Stimulated activated CD8-positive, alpha-beta memory T cell treated with anti-CD3 and anti-CD28 coated beads, Interleukin-12 subunit alpha, Interleukin-12 subunit beta, amount 100 ng/mL, for 24 hours (primary cell): ENCODE measurements around the gene BLTP3A.
"Not testable (repeated sequence)": the region's sequence is repeated elsewhere in the genome, so short reads cannot be mapped to it uniquely, and the experiment has no call there.

Experiments used
- DNase-seq: peaks from one replicate; pipeline ENCODE4 v3.0.0-alpha.2; 2020; ENCODE audit errors: extremely low read depth

Gene BLTP3A

GRCh38 chr6:34791164-34791700 is 651 bp upstream of the BLTP3A start:
- DNase-seq: no peak

DNA sequence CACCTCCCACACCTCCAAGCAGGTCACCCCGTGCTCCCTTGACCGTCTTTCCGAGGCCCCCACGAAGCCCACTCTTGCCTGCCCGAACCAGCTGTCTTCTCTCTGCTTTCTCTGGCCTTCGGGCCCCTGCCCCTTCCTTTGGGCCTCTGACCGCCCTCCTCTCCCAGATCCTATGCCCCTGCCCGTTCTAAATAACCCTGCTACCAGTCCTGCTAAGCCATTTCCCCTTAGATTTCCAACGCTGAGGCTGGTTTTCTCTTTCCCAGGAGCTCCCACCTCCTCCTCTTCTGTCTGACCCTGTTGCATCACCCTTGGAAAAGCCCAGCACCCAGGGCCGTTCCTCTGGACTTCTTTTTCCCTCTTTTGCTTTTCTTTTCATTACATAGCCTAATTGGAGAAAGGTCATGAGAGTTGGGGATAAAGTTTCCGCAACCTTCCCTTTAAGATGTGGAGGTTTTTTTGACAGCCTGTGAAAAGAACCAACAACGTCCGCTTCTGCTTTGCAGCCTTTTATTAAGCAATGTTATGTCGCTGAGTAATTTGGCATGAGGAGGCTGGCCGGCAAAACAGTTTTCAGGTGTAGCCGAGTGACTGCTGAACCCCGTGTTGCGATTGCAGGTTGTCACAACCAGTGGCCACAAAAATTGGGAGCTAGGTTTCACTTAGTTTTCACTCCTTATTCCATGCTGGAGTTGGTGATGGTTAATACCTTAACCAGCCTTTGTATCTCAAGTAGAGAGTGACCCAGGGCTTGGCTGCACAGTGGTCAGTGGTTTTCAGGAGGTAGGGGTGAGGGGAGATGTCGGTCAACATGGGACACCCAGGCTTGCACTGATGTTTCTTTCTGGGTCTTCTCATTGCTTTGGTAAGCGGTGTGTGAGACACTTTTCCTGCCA is 970 bp downstream of the BLTP3A start:
- DNase-seq: no peak

DNA sequence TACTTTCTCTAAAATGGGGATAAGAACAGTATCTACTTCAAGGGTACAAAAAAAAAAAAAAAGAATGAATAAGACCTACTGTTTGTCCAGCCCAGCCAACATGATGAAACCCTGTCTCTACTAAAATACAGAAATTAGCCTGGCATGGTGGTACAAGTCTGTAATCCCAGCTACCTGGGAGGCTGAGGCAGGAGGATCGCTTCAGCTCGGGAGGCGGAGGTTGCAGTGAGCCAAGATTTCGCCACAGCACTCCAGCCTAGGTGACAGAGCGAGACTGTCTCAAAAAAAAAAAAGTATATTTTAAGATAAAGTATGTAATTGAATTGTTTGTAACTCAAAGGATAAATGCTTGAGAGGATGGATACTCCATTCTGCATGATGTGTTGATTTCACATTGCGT is 2.0 kb downstream of the BLTP3A start:
- DNase-seq: no peak

- DNase-seq: no peak
These were observed 4.0 kb downstream of the BLTP3A start for GRCh38 chr6:34795836-34796425.

DNA sequence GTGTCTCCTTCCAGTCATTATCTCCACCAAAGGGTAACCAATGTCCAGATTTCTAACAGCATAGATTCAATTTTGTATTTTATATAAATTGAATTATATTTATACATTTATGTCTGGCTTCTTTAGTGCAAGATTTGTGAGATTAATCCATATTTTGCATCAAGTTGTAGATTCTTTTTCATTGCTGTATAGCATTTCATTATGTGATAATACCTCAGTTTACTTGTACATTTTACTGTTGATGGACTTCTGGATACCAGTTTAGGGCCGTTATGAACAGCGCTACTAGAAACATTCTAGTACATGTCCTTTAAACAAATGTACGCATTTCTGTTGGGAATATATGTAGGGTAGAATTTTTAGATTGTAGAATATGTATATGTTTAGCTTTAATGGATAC is 6.2 kb downstream of the BLTP3A start:
- no peak for DNase-seq

DNA sequence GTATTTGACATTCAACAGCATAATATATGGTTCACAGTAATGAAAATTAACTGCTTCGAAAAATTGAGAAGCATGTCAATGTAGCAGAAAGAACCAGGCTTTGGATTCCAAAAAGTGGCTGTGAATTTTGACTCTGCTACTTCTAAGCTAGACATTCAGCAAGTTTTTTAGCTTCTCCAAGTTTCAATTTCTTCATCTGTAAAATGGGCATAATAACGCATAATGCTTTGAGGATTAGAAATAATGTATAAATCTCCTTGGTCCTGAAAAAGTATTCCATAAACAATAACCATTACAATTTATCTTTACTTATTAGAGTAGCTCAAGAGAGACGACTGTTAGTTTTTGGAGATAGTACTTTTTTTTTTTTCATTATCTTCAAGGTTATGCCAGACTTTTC is 7.7 kb downstream of the BLTP3A start:
- DNase-seq: no peak

- DNase-seq: no peak
These were observed 12.7 kb downstream of the BLTP3A start for GRCh38 chr6:34804543-34804942.

GRCh38 chr6:34805074-34805473 is 13.2 kb downstream of the BLTP3A start:
- DNase-seq: not testable (repeated sequence)

GRCh38 chr6:34806738-34807453 is 15.0 kb downstream of the BLTP3A start:
- DNase-seq: no peak

DNA sequence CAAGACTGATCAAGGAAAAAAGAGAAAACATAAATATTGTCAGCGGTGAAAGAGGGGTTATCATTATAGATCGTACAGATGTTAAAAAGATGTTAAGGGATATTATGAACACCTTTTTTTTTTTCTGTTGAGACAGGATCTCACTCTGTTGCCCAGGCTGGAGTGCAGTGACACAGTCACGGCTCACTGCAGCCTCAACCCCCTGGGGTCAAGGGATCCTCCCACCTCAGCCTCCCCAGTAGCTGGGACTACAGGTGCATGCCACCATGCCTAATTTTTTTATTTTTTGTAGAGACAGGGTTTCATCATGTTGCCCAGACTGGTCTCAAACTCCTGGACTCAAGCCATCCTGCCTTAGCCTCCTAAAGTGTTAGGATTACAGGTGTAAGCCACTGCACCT is 16.6 kb downstream of the BLTP3A start:
- DNase-seq: not testable (repeated sequence)

DNA sequence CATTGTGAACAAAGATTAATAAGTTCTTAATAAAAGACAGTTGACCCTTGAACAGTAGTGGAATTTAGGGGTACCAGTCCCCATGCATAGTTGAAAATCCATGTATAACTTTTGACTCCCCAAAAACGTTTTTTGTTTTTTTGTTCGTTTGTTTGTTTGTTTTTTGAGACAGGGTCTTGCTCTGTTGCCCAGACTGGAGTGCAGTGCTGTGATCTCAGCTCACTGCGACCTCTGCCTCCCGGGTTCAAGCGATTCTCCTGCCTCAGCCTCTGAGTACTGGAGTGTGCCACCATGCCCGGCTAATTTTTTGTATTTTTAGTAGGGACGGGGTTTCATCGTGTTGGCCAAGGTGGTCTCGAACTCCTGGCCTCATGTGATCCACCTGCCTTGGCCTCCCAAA is 17.5 kb downstream of the BLTP3A start:
- DNase-seq: not testable (repeated sequence)

GRCh38 chr6:34810017-34810882 is 18.4 kb downstream of the BLTP3A start:
- DNase-seq: no peak

GRCh38 chr6:34810936-34811632 is 19.2 kb downstream of the BLTP3A start:
- DNase-seq: no peak

DNA sequence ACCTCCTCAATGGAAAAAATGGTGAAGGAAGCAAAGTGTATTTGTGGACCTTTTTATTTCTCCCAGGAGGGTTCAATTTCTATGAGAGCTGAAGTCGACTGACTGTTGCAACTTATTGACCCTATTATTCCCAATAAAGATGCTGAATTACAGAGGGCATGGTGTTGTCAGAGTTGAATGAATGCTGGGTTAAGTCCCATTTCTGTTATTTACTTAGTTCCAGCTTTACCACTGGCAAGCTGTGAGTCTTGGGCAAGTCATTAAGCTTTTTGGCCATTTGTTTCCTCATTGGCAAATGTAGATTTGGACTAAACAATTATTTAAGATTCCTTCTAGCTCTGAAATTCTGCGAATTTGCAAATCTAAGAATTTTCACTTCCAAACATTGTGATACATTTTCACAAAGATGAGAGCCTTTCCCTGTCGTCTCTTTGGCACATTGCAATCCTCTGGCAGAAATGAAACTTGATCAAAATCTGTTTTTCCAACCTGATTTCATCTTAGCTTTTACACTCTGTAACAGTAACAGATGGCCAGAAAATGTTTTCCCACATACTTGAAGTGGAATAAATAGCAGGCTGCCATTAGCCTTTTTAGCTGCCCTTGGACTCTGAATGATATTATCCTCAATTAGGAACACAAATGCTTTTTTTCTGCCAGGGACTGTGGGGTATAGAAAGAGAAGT is 21.3 kb downstream of the BLTP3A start:
- no peak for DNase-seq

DNA sequence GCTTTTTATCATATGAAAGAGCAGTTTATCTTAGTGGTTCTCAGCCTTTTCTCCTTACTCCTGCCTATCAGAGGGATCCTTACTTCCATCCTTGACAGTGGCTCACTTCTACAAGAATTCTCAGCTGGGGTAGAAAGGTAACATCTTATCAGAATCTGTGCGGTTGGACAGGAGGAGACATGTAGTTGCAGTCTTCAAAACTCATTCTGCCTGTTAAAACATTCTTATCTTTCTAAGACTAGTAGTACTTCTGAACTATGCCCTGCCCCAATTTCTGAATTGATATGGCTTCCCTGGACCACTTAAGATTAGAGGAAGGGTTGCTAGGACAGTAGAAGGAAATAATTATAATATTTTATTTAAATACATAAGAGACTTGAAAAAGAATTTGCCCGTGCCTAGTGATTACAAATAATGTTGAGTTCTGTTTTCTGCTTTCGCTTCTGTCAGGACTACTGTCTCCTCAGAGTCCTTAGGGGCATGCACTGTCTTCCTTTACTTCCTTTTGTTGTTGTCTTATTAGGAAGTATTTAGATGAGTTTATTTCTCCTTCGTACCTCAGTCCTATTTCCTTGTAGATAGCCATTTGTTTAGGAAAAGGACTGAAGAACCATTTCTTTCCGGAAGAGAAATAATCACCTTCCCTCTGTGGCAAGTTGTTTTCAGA is 24.9 kb downstream of the BLTP3A start:
- DNase-seq: no peak

DNA sequence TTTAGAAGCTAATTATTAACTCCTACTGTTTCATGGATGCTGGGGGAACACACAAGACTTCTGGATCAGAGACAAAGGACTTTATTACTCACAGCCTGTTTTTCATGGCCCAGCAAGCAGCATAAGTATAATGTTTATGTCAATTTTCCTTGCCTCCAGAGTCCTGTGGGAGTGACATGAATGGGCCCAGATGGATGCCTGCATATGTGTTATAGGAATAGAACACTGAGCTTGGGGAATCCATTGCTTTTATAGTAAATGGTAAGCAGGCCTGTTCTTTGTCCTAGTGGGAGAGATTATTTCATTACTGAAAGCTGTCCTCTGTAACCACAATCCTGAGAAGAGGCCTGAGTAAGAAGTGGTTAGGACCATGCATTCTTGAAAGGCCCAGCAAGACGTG is 25.6 kb downstream of the BLTP3A start:
- DNase-seq: no peak

DNA sequence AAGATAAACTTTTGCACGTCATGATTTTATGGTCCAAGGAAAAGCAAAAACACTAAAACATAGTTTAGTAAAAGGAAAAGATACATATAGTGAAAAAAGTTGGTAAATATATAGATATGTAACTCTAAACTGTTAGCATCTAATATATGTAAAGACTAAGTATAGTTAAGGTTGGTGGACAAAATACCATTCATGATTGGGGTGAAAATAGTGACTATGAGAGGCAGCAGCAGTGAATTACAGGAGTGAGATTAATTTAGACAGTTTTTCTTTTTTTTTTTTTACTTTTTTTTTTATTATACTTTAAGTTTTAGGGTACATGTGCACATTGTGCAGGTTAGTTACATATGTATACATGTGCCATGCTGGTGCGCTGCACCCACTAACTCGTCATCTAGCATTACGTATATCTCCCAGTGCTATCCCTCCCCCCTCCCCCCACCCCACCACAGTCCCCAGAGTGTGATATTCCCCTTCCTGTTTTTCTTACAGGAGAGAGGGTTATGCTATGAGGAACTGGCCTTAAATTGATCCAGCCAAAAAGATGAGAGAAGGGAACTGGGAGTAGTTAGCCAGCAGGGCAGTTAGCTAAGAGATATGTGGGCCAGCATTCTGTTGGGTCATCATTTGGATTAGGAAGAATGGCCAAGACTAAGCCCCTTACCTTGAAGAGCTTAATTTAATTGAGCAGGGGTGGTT is 27.1 kb downstream of the BLTP3A start:
- not testable (repeated sequence) for DNase-seq

DNA sequence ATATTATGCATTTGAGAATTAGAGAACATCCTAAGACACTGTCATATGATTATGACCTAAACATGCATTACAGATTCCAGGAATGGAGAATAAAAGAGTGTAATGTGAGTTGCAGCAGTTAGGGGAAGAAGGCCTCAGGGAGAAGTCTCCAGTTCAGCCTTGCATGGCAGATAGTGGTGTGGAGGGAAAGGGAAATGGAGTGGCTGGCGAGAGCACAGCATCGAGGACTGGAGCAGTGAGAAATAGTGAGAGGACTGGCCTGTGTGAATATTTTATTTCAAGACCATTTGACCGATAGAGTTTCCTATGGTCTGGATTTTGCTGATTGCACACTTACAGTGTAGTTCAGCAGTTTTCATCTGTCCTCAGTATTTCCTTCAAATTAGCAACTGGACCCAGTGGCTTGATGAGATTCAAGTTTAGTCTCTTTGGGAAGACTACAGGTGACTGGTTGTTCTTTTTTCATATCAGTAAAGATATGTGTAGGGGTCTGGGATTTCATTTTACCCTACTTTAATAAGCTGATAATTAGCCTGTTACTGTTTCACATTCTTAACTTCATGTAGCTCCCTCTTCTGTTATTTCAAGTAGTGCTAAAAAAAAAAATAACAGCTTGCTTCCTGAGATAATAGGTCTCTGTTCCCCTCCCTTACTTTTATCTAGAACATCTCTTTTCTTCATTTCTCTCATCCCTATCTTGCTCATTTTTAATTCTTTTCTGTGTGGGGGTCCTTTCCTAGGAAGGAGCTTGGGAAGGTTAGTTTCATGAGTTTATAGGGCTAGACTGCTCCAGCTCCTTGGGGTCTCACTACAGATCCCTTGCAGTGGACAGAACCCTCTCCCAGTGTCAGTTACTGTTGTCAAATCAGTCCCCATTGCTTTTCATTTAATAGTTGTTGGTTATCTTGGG is 27.9 kb downstream of the BLTP3A start:
- no peak for DNase-seq
